Fibroblast of the conjunctiva (primary cell): ENCODE data around the gene USP37.

Experiments
- DNase-seq: peaks from one replicate; pipeline ENCODE4 v3.0.0-alpha.2; 2010; ENCODE audit warnings: low read depth

The USP37 gene

DNA sequence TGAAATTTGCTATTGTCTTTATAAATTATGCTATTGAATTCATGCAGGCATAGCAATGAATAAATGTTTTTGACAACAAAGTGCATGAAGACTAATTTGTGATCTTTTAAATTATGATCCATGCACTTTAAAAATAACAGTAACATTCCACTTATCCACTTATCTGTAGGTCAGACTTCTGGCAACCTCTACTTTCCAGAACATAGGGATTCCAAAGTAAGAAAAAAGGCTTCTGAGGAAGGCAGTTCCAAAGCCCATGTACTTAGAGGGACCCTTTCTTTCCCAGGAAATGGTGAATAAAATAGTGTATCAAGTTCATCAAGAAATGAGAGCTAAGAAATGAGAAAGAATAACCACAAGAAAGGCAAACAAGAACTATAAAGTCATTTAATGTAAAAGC, 90.9 kb downstream of the USP37 start:
- no peak for DNase-seq

DNA sequence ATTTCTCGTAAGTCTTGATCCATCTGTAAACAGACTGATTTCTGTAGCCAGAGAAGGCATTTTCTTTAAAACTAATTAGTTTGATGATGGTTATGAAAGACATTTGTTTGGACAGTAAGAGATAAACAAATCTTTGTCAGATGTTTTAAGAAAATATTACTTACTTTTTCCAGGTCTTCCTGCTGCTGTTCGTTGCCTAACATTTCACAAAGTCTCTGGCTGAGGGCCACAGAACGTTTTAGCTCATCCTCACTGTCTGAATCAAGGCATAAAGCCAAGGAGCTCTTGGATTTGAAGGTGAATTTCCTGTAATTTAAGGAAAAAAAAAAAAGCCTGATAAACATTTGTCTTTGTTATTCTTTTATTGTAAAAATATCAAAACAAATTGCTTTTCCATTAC, 91.5 kb downstream of the USP37 start:
- DNase-seq: peak; percentile 1

DNA sequence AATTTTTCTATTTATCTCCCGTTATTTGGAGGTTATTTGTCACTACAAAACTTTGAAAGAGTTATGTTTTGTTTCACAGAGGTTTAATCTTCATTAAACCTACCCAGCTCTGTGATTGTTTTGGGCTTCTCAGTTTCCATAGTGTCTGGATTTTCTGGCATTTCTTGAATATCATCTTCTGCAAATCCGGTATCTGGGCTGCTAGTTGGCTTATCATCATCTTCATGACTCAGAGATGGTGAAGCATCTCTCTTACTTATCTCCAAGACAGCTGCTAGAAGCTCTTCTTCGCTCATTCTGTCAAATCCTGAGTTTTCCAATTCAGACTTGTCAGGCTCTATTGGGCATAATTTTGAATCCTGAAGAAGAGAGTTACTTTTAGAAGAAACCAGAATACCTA, 93.6 kb downstream of the USP37 start:
- DNase-seq: no peak

- DNase-seq: no peak
Measured at GRCh38 chr2:218472988-218473387, 95.2 kb downstream of the USP37 start.

DNA sequence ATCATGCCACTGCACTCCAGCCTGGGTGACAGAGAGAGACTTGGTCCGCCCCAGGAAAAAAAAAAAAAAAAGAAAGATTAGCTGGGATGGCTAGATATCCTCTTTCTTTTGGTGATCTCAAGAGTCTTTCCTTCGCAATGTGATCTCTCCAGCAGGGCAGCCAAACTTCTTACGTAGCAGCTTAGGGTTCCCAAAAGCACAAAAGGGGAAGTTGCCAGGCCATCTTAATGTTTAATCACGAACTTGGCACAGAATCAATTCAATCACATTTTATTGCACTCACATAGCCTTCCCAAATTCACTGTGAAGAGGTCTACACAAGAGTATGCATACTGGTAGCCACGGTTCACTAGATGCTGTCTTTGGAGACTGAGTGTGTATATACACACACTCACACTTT, 96.2 kb downstream of the USP37 start:
- no peak for DNase-seq

GRCh38 chr2:218471036-218471435, 97.1 kb downstream of the USP37 start:
- DNase-seq: no peak

DNA sequence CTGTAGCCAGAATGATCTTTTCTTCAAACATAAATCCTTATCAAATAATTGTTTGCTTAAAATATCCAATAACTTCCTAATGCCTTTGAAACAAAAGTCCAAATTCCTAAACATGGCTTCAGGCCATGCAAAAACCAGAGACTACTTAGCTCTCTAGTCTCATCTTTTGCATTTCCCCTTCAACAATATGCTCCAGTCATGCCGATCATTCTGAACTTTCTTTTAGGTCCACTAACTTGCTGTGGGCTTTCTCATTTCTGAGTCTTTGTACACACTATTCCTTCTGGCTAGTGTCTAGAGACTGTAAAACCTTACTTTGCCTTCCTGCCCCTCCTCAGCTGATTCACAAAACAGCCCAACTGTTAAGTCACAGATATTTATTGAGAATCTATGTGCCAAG, 97.7 kb downstream of the USP37 start:
- DNase-seq: no peak

DNA sequence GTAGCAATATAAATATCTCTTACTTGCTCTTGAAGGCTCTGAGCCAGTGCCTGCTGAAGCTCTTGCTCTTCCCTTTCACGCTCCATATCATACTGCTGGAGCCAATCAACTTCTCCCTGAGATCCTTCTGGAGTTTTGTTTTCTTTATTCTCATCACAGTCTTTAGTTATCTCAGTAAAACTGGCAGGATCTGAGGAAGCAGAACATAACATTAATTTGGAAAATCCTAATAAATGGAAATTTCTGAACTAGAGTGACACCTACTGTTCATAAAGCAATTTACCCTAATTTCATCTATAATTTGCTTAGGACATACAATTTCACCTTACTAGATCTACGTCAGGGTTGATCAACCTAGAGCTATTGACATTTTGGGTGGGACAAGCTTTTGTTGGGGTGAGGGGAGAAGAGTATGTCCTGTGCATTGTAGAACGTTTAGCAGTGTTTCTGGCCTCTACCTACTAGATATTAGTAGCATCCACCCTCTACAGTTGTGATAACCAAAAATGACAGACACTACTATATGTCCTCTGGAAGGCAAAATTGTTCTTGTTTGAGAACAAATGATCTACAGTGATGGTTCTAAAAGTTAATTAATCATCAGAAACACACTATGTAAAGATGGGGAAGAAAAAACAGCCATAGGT, 102.0 kb downstream of the USP37 start:
- DNase-seq: peak; percentile 26

GRCh38 chr2:218458598-218458997, 109.6 kb downstream of the USP37 start:
- DNase-seq: no peak

GRCh38 chr2:218456849-218457248, 111.3 kb downstream of the USP37 start:
- DNase-seq: no peak

GRCh38 chr2:218452079-218452478, 116.1 kb downstream of the USP37 start:
- DNase-seq: no peak

DNA sequence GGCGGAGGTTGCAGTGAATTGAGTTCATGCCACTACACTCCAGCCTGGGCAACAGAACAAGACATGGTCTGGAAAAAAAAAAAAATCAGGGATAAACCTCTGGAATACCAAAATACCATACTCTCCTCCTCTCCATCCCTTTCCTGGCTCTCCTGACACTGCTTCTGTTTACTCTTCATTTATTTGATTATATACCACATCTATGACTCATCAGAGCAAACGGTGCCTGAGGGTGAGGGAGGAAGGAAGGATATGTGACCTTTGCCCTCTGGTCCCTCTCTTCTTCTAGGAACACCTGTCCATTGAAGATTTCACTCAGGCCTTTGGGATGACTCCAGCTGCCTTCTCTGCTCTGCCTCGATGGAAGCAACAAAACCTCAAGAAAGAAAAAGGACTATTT, 119.2 kb downstream of the USP37 start:
- no peak for DNase-seq

- DNase-seq: no peak
Measured at GRCh38 chr2:218447072-218447471, 121.1 kb downstream of the USP37 start.

DNA sequence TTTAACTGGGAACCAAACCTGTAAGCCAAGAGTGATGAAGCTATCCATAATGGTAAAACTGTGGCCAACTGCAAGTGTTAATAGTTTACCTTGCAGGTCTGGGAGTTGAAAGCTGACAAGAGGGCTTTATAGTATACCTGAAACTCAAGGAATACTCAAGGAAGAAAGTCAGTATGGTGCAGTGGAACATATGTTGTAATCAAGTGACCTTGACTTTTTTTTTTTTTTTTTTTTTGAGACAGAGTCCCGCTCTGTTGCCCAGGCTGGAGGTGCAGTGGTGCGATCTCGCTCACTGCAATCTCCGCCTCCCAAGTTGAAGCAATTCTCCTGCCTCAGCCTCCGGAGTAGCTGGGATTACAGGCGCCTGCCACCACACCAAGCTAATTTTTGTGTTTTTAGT, 121.6 kb downstream of the USP37 start:
- no peak for DNase-seq

- no peak for DNase-seq
Measured at GRCh38 chr2:218445602-218446001, 122.5 kb downstream of the USP37 start.

DNA sequence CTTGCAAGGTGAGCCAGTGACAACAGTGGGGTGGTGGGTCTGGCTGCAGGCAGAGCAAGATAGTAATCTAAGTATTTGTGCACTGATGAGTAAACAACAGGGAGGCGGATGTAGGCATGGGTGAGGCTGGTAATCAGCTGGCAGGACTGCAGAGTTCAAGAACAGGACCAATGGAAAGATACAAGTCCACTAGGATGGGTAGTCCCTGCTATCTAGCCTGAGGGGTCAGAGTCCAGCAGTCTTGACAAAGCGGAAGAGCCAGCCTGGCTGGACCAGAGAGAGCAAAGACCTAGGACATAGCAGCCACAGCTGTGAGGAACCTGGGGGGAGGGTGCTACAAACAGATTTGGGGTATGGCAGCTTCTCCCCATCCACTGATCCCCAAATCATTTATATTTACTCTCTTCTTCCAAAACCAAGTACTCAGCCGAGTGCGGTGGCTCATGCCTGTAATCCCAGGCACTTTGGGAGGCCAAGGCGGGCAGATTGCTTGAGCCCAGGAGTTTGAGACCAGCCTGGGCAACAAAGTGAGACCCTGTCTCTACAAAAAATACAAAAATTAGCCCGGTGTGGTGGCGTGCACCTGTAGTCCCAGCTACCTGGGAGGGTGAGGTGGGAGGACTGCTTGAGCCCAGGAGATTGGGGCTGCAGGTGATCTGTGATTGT, 123.3 kb downstream of the USP37 start:
- DNase-seq: no peak

DNA sequence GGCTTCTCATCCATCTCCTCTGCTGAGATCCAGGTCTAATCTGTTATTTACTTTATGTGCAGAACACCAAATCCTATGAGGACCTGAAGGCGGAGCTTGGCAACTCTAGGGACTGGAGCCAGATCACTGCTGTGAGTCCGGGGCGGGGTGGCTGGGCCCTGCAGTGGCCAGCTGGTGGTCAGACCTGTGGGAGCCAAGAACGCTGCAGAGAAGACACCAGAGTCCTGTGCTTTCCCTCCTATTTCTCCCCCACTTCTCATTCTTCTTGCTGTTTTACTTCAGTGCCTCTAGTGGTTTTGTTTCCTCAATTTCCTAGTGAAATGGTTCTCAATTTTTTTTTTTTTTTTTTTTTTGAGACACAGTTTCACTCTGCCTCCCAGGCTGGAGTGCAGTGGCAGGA, 129.6 kb downstream of the USP37 start:
- no peak for DNase-seq

DNA sequence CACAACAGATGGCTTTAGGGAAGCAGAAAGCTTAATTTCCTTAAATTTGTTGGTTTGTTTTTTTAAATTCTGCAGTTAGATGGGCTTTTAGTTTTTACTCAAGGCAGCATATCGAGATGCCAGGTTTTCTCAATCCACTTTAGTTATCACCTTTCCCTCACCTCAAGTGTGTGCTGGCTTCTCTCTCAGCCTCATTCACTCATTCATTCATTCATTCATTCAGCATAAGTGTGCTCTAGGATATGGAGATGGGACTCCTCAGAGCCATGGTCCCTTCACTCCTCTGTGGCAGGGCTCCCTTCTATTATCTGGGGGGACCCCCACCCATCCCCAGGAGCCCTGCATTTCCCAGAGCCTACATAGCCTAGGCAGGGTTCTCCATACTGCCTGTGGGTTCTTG, 130.2 kb downstream of the USP37 start:
- DNase-seq: no peak

DNA sequence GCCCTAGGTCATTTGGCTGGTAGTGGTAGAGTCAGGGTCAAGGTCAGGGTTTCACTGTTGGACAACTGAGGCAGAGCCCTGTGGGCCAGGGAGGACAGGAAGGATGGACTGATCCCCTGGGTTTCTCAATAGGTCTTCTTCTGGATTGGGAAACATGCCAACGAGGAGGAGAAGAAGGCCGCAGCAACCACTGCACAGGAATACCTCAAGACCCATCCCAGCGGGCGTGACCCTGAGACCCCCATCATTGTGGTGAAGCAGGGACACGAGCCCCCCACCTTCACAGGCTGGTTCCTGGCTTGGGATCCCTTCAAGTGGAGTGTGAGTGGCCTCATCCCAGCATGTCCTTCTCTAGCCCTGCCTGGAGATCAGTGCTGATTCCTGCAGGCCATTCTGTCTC, 131.2 kb downstream of the USP37 start:
- no peak for DNase-seq

DNA sequence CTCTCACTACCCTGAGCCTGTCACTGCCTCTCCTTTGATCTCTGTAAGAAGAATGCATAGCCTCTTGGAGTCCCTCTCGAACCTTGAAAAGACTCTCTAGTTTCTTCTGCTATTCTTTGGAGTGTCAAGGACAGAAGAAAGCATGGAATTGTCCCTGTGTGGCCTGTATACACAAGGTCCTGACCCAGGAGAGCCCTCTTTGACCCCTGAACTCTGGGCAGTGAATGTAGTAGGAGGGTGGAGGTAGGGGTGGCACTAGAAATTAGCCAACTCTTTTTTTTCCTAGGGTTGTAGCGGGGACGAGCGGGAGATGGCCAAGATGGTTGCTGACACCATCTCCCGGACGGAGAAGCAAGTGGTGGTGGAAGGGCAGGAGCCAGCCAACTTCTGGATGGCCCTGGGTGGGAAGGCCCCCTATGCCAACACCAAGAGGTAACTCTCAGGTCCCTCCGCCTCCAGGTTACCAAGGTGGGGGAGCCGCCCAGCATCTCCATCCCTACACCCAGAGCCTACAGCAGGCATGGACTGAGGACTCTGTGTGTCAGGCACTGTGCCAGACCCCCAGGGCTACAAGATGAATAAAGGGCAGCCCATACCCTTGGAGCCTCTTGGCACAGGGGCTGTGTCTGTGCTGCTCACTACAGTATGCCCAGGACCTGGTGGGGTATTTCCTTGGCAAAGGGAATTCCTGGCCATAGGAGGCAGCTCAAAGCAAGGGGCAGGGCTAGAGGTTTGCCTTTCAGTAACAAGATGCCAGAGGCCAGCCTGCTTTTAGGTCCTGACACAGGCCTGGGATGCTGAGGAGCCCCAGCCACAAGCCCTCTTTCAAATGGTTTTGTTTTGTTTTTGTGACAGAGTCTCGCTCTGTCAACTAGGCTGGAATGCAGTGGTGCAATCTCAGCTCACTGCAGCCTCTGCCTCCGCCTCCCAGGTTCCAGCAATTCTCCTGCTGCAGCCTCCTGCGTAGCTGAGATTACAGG, 132.9 kb downstream of the USP37 start:
- DNase-seq: no peak

GRCh38 chr2:218434456-218434855, 133.7 kb downstream of the USP37 start:
- no peak for DNase-seq

DNA sequence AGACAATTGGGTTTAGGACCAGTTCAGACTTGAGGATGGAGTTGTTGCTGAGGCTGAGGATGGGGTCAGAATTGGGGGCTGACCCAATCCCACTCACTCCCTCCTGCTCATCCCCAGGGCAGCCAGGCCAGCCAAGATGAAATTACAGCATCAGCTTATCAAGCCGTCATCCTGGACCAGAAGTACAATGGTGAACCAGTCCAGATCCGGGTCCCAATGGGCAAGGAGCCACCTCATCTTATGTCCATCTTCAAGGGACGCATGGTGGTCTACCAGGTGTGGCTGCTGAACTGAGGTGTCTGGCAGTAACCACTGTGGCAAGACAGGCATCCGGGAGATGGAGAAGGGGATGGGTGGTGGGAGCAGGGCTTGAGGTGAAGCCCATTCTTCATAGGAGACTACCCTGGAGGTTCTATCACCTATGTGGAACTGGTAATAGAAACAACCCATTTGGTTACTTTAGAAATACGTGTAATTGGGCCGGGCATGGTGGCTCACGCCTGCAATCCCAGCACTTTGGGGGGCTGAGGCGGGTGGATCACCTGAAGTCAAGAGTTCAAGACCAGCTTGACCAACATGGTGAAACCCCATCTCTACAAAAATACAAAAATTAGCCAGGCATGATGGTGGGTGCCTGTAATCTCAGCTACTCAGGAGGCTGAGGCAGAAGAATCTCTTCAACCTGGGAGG, 135.3 kb downstream of the USP37 start:
- no peak for DNase-seq
